Measurements from ENCODE around the gene CRELD2.

The CRELD2 gene

GRCh38 chr22:49959782-49960158, 41.3 kb downstream of the CRELD2 start:
- H3K9ac ChIP-seq, result peak overlapping the region; percentile 86
- H3K4me2 ChIP-seq, result peak overlapping the region; percentile 100
- no peaks in the 10 kb centered on the region for H3K27me3 ChIP-seq
- peak overlapping the region; percentile 93 for H3K4me3 ChIP-seq
- H3K4me1 ChIP-seq, result peaks cover 66% of the 10 kb centered on the region
- H3K9me3 ChIP-seq, result no peaks in the 10 kb centered on the region
- no peak for TF ChIP-seq Cebpa-rat (IDR thresholded peaks at IDR 0.05)
- peak overlapping the region; percentile 96 for H3K27ac ChIP-seq
- peaks cover 41% of the 10 kb centered on the region for H4K20me1 ChIP-seq
- H3K36me3 ChIP-seq, result peaks cover 28% of the 10 kb centered on the region

- Histone ChIP-seq H3K27me3 (no peaks in the 10 kb centered on the region), H3K4me1 (peaks cover 66% of the 10 kb centered on the region), H3K36me3 (peaks cover 31% of the 10 kb centered on the region), H4K20me1 (peaks cover 48% of the 10 kb centered on the region), H3K27ac (peak within 1 kb of the TSS; percentile 96), H3K4me2 (peak within 1 kb of the TSS; percentile 100), H3K9ac (peak within 1 kb of the TSS; percentile 86), H3K4me3 (peak within 1 kb of the TSS; percentile 93), H3K9me3 (no peaks in the 10 kb centered on the region)
- no peak for TF ChIP-seq Cebpa-rat (IDR thresholded peaks at IDR 0.05)
Measured at GRCh38 chr22:49960159-49961004, 41.9 kb downstream of the CRELD2 start, which contains the start of gene PIM3. Gene PIM3 (plus strand): TSS chr22:49960772. CDS start chr22:49960948, 176 bp downstream.

GRCh38 chr22:49961005-49961600, 42.7 kb downstream of the CRELD2 start:
- Histone ChIP-seq H3K27me3 (no peaks in the 10 kb centered on the region), H3K4me2 (peak overlapping the region; percentile 100), H3K4me1 (peaks cover 66% of the 10 kb centered on the region), H4K20me1 (peaks cover 55% of the 10 kb centered on the region), H3K4me3 (peak overlapping the region; percentile 93), H3K27ac (peak overlapping the region; percentile 96), H3K9me3 (no peaks in the 10 kb centered on the region), H3K9ac (peak overlapping the region; percentile 86), H3K36me3 (peaks cover 34% of the 10 kb centered on the region)
- no peak for TF ChIP-seq Cebpa-rat (IDR thresholded peaks at IDR 0.05)

GRCh38 chr22:49961601-49962011, 43.2 kb downstream of the CRELD2 start:
- Histone ChIP-seq H3K9ac (peak overlapping the region; percentile 86), H3K27me3 (no peaks in the 10 kb centered on the region), H3K4me1 (peaks cover 66% of the 10 kb centered on the region), H3K27ac (peak overlapping the region; percentile 96), H3K9me3 (no peaks in the 10 kb centered on the region), H3K36me3 (peaks cover 34% of the 10 kb centered on the region), H3K4me2 (peak overlapping the region; percentile 100), H4K20me1 (peaks cover 60% of the 10 kb centered on the region), H3K4me3 (peak overlapping the region; percentile 93)
- no peak for TF ChIP-seq Cebpa-rat (IDR thresholded peaks at IDR 0.05)

- peak overlapping the region; percentile 96 for H3K27ac ChIP-seq
Measured at GRCh38 chr22:49962012-49962750, 43.7 kb downstream of the CRELD2 start.

GRCh38 chr22:49962751-49963646, 44.6 kb downstream of the CRELD2 start:
- no peaks in the 10 kb centered on the region for H3K27me3 ChIP-seq
- no peak overlapping the region for H3K27ac ChIP-seq
- TF ChIP-seq Cebpa-rat (IDR thresholded peaks at IDR 0.05), result no peak
- peaks cover 34% of the 10 kb centered on the region for H3K36me3 ChIP-seq
- H3K9ac ChIP-seq, result peak overlapping the region; percentile 63
- peaks cover 74% of the 10 kb centered on the region for H4K20me1 ChIP-seq
- H3K4me1 ChIP-seq, result peaks cover 77% of the 10 kb centered on the region
- H3K4me2 ChIP-seq, result peak overlapping the region; percentile 100
- H3K4me3 ChIP-seq, result peak overlapping the region; percentile 93
- no peaks in the 10 kb centered on the region for H3K9me3 ChIP-seq

More at GRCh38 chr22:49962012-49962750, 43.7 kb downstream of the CRELD2 start:
- no peaks in the 10 kb centered on the region for H3K27me3 ChIP-seq
- H3K9ac ChIP-seq, result peak overlapping the region; percentile 86
- TF ChIP-seq Cebpa-rat (IDR thresholded peaks at IDR 0.05), result no peak
- peaks cover 66% of the 10 kb centered on the region for H4K20me1 ChIP-seq
- peaks cover 69% of the 10 kb centered on the region for H3K4me1 ChIP-seq
- no peaks in the 10 kb centered on the region for H3K9me3 ChIP-seq
- peak overlapping the region; percentile 93 for H3K4me3 ChIP-seq
- H3K36me3 ChIP-seq, result peaks cover 34% of the 10 kb centered on the region
- H3K4me2 ChIP-seq, result peak overlapping the region; percentile 100

- Histone ChIP-seq H3K4me2 (peak overlapping the region; percentile 100), H4K20me1 (peaks cover 80% of the 10 kb centered on the region), H3K27me3 (no peaks in the 10 kb centered on the region), H3K4me3 (peak overlapping the region; percentile 93), H3K9me3 (no peaks in the 10 kb centered on the region), H3K36me3 (peaks cover 34% of the 10 kb centered on the region), H3K9ac (peak overlapping the region; percentile 63), H3K27ac (no peak overlapping the region), H3K4me1 (peaks cover 73% of the 10 kb centered on the region)
- no peak for TF ChIP-seq Cebpa-rat (IDR thresholded peaks at IDR 0.05)
Measured at GRCh38 chr22:49963647-49964026, 45.2 kb downstream of the CRELD2 start.

GRCh38 chr22:49964136-49965090, 46.0 kb downstream of the CRELD2 start:
- peaks cover 65% of the 10 kb centered on the region for H3K4me1 ChIP-seq
- H3K4me2 ChIP-seq, result peak overlapping the region; percentile 100
- no peak overlapping the region for H3K27ac ChIP-seq
- H3K9me3 ChIP-seq, result no peaks in the 10 kb centered on the region
- peaks cover 88% of the 10 kb centered on the region for H4K20me1 ChIP-seq
- H3K27me3 ChIP-seq, result no peaks in the 10 kb centered on the region
- TF ChIP-seq Cebpa-rat (IDR thresholded peaks at IDR 0.05), result no peak
- peak overlapping the region; percentile 93; the same call in 1 of the 2 replicates for H3K4me3 ChIP-seq
- H3K36me3 ChIP-seq, result peaks cover 34% of the 10 kb centered on the region
- H3K9ac ChIP-seq, result peak overlapping the region; percentile 63; the same call in 1 of the 2 replicates

Measured in BLaER1 (cell line).